NCI-H146 treated with DMSO at 0.1 percent for 48 hours (cell line): ENCODE measurements around the gene AUH.

ENCODE experiments used
- DNase-seq: peaks from one replicate; lab custom pipeline; 2025; ENCODE audit not compliant: unreplicated experiment; lab: John Stamatoyannopoulos, UW

The AUH gene

GRCh38 chr9:91340395-91340967, 21.2 kb downstream of the AUH start:
- DNase-seq: no peak

- no peak for DNase-seq
Measured at GRCh38 chr9:91338681-91339080, 23.0 kb downstream of the AUH start.

GRCh38 chr9:91336786-91337185, 24.9 kb downstream of the AUH start:
- no peak for DNase-seq

GRCh38 chr9:91334053-91334452, 27.7 kb downstream of the AUH start:
- no peak for DNase-seq

DNA sequence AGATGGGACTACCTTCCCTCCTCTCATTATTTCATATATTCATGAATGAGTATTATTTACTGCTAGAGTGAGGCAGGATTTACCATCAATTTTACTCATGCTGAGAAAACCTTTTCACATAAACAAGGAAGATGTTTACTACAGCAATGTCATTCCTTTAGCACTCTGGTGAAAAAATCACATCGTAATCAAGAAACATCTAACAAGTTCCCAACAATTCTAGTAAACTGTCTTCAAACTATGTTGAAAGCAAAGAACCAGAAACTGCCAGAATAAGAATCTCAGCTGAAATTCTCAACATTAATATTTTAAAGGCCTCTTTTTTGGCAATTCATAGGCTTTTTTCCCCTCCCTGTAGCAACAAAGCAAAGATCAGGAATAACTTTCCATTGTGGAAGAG, 28.2 kb downstream of the AUH start:
- DNase-seq: no peak

- no peak for DNase-seq
Measured at GRCh38 chr9:91332546-91333231, 29.0 kb downstream of the AUH start.

GRCh38 chr9:91331849-91332248, 29.9 kb downstream of the AUH start:
- no peak for DNase-seq

DNA sequence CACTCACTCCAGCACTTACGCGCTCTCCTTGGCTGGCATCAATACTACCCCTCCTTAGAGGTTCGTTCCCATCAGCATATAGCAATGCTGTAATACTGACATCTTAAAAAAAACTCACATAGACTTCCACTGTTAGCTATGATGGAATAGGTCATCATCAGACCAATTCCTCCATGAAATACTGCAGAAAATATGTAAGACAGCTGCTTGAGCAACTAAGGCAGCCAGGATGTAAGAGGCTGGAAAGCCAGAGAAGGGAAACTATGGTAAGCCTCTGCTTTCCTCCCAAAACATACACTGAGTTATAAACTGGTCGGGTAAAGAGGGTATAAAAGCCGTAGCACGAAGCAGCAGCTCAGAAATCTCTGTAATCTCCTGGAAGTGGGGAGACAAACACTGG, 33.5 kb downstream of the AUH start:
- no peak for DNase-seq

DNA sequence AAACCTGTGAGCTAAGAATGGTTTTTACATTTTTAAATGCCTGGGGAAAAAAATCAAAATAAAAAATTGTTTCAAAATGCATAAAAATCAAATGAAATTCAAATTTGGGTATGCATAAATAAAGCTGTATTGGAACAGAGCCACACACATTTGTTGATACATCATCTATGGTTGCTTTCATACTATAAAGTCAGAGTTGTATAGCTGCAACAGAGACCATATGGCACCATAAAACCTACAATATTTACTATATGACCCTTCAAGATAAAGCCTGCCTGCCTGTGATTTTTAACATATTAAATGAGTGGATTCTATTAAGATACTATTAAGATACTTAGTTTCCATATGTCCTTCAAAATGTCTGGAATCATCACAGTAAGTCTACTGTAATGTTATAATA, 40.0 kb downstream of the AUH start:
- DNase-seq: no peak

- no peak for DNase-seq
Measured at GRCh38 chr9:91320299-91320698, 41.4 kb downstream of the AUH start.

- no peak for DNase-seq
Measured at GRCh38 chr9:91316093-91316492, 45.6 kb downstream of the AUH start.

DNA sequence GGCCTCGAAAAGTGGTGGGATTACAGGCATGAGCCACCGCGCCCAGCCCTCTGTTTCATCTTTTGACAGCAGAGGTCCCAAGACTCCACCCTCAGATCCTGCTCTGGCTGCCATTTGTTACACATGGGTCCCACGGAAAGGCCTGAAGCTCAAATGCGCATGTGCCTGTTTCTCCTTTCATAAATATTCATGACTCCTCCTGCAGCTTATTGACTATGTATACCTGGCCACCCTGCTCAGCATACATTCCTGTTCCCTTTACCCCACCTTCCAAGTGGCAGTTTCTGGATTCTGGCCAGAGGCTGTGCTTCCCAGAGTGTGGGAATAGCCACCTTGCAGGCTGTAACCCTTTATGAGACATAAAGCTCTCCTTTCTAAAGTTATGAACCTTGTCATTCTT, 46.5 kb downstream of the AUH start:
- DNase-seq: no peak

DNA sequence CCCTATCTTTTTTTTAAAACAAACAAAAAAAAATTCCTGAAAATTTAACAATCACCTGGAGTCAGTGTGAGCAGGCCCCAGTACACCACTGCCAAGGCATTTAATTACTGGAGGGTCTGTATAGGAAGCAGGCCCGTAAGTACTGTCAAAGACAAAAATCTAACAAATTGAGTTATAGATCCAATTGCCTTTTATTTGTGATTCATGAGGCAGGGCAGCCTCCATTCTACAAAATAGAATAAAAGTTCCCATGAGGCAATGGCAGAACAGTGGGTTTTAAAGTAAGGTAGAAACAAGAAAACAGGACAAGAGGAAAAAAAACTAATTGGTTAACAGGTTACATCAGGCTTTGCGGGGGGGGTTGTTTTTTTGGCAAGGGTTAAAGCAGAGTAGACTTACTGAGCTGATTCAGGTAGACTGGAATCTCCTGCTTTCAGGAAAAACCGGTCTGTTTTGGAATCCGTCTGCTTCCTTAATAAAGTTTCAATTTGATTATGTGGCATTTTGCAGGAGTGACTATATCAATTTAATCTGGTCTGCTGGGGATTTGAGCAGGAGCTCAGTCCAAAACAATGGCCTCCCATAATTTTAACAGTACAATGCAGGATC, 48.9 kb downstream of the AUH start:
- no peak for DNase-seq

GRCh38 chr9:91310037-91310436, 51.7 kb downstream of the AUH start:
- DNase-seq: no peak

- DNase-seq: no peak
Measured at GRCh38 chr9:91308191-91308590, 53.5 kb downstream of the AUH start.

- no peak for DNase-seq
Measured at GRCh38 chr9:91307279-91307678, 54.4 kb downstream of the AUH start.

GRCh38 chr9:91306296-91306630, 55.5 kb downstream of the AUH start:
- DNase-seq: no peak

GRCh38 chr9:91305596-91306295, 56.0 kb downstream of the AUH start:
- DNase-seq: no peak

GRCh38 chr9:91303741-91304415, 57.8 kb downstream of the AUH start:
- DNase-seq: no peak

DNA sequence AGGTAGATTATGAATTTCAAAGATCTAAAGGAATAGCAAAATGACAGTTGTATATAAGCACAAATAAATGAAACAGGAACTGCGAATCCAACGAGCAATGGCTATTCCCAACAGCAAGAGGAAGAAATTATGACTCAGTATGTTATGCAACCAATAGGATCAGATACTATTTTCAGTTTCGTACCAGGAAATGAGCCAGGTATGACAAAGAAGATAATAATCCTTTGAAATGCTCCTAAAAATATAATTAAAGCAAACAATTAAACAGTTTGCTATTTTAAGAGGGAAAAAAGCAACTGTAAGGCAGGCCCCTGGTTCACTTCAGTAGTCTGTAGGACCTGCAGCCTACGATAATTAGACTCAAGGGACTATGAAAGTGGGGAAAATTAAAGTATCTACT, 58.9 kb downstream of the AUH start:
- no peak for DNase-seq

DNA sequence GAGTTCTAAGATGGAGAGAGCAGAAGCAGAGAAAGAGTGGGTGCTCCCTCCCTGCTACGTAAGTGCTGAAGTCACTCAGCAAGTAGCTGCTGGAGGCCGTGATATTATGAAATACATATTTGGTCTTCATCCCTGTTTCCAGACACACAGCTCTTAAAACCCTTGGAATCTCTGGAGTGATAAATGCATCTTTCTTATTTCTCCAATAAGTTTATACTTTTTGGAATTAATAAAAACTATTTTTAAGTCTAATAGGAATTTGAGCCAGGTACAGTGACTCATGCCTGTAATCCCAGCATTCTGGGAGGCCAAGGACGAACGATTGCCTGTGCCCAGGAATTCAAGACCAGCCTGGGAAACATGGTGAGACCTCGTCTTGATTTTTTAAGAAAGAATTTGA, 60.6 kb downstream of the AUH start:
- DNase-seq: no peak

- DNase-seq: no peak
Measured at GRCh38 chr9:91298311-91298710, 63.4 kb downstream of the AUH start.
